Measurements from ENCODE around the gene POLDIP3.
"Not testable (repeated sequence)": the region's sequence is repeated elsewhere in the genome, so short reads cannot be mapped to it uniquely, and the experiment has no call there.

The POLDIP3 gene

DNA sequence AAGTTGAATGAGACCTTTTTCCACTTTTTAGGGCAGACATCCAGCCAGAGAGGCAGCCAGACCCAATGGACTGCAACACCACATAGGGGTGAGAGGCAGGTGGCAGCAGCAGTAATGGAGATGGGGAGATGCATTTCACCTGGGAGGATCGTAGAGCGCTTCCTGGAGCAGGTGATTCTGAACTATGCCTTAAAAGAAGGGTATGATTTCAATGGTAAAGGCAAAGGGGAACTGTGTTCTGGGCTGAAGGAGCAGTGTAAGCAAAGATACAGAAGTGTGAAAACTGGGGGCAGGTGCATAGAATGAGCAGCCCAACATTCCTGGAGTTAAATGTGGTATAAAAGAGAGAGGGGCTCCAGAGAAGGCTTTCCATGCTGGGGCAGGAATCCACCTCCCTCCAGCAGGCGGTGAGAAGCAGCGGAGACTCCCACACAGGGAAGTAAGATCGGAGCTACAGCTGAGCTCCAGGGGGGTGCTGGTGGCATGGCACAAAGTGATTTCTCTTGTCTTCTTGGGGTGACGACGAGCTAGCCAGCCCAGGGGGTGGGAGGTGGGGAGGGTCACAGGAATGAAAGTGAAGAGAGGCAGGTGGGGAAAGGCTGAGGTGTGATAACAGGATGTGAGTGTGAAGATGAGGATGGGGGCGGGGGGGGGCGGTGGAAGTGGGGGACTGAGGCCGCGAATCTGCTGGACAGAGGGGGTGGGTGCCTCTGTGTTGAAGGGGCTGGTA, 65.2 kb downstream of the POLDIP3 start:
- DNase-seq = no peak

GRCh38 chr22:42548597-42549330, 65.9 kb downstream of the POLDIP3 start:
- DNase-seq = no peak

DNA sequence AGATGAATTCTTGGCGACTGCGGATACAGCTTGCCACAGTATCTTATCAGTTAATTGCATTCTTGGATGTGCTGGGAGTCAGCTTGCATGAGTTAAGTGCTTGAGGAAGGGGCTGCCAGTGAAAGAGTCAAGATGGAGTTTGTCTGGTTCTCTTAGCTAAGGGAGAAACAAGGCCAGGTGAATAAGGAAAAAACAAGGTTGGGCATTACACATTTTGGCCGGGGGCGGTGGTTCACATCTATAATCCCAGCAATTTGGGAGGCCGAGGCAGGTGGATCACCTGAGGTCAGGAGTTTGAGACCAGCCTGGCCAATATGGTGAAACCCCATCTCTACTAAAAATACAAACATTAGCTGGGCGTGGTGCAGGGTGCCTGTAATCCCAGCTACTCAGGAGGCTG, 66.6 kb downstream of the POLDIP3 start:
- not testable (repeated sequence) for DNase-seq

DNA sequence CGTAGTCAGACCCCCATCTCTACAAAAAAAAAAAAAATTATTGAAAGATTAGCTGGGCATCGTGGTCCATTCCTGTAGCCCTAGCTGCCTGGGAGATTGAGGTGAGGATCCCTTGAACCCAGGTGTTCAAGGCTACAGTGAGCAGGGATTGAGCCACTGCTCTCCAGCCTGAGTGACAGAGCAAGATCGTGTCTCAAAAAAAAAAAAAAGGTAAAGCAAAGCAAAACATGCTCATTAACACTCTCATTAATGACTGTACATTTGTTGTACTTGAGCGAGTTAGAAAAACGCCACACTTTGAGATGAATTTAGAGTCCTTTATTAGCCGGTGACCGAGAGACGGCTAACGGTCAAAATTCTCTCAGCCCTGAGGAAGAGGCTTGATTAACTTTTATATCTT, 67.1 kb downstream of the POLDIP3 start:
- no peak for DNase-seq

DNA sequence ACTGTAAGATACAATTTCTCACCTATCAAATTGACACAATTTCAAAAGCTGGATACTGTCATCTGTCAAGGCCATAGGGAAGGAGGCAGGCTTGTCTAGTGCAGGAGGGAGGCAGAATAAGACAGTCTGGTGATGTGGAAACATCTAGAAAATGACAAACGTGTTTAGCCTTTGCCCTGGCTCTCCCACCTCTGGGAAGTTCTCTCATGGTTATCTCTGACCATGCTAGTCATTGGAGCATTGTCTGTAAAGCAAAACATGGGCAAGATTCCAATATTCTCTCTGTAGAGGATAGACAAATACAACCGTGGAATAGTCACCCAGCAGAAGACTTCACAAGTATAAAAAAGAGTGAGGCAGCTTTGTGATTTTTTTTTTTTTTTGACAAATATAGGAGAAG, 70.0 kb downstream of the POLDIP3 start:
- no peak for DNase-seq

DNA sequence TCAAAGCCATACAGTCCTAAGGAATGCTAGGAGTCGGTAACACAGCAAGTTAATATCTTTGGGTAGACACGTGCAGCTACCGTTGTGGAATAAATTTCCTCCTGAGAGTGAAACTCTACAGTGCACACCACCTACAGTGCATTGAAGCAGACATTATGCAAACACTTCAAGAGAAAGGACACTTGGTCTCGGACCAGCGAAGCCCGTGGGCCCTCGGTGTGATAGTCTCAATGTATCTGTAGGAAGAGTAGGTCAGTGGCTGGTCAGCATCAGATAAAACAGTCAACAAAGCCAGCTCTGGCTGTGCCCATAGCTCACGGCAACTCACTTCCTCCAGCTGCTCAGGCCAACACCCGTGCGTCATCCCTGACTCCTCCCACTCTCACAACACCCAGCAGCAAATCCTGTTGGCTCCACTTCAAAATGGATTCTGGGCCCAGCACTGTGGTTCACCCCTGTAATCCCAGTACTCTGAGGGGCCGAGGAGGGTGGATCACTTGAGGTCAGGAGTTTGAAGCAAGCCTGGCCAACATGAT, 75.4 kb downstream of the POLDIP3 start:
- DNase-seq = not testable (repeated sequence)

GRCh38 chr22:42537199-42537831, 77.4 kb downstream of the POLDIP3 start:
- DNase-seq = not testable (repeated sequence)

DNA sequence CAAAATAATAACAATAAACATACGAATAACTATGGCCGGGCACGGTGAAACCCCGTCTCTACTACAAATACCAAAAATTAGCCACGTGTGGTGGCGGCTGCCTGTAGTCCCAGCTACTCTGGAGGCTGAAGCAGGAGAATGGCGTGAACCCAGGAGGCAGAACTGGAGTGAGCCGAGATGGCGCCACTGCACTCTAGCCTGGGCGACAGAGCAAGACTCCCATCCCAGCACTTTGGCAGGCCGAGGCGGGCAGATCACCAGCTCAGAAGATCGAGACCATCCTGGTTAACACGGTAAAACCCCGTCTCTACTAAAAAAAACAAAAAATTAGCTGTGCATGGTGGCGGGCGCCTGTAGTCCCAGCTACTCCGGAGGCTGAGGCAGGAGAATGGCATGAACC, 78.0 kb downstream of the POLDIP3 start:
- DNase-seq = not testable (repeated sequence)

DNA sequence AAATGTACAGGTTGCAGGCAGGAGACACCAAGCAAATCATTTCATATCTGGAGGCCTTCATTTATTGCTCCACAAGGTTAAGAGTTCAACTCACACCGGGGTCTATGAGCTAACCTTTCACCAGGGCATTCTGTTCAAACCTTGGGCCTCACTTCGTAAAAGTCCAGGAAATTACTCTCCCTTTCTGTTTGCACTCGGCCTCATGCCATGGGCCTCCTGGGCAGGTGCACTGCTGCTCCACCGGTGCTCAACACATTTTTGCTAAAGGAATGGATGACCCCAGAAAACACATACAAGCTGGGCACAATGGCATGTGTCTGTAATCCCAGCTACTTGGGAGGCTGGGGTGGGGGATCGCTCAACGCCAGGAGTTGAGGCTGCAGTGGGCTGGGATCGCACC, 78.5 kb downstream of the POLDIP3 start:
- no peak for DNase-seq

GRCh38 chr22:42535082-42535731, 79.5 kb downstream of the POLDIP3 start:
- DNase-seq = not testable (repeated sequence)

All from NCI-H526 (cell line).